Astrocyte (in vitro differentiated cells and primary cell): ENCODE results near the gene FGD4. TPM values are rescaled to one million over a fixed set of nuclear protein-coding genes. Genes with fewer than 3 reads are reported as not detected.

Source experiments
- DNase-seq: peaks from one replicate; pipeline ENCODE4 v3.0.0-alpha.2; 2010; ENCODE audit warnings: low read depth
- FAIRE-seq: peaks from 2 replicates; lab custom pipeline; 2011; peaks lifted over from hg19 to GRCh38; lab: Jason Lieb, UNC
- H2AFZ ChIP-seq: 2 replicates; pipeline ENCODE4 v1.6.0; 2012; ENCODE audit warnings: low read depth, low read length, inconsistent platforms
- H3K27ac ChIP-seq: 2 replicates; pipeline ENCODE4 v1.5.1; 2011; ENCODE audit warnings: low read depth, low read length, inconsistent platforms
- H3K27me3 ChIP-seq: 2 replicates; pipeline ENCODE4 v1.6.0; 2011; ENCODE audit warnings: low read length, inconsistent platforms; ENCODE audit not compliant: insufficient read depth
- H3K36me3 ChIP-seq: 2 replicates; pipeline ENCODE4 v1.5.1; 2011; ENCODE audit warnings: low read length, inconsistent platforms; ENCODE audit not compliant: insufficient read depth
- H3K4me1 ChIP-seq: 2 replicates; pipeline ENCODE4 v1.5.1; 2011; ENCODE audit warnings: low read length, inconsistent platforms; ENCODE audit not compliant: insufficient read depth
- H3K4me2 ChIP-seq: 2 replicates; pipeline ENCODE4 v1.6.0; 2012; ENCODE audit warnings: low read length, inconsistent platforms
- H3K4me3 ChIP-seq: 2 replicates; pipeline ENCODE4 v1.5.1; 2011; ENCODE audit warnings: low read depth, mild to moderate bottlenecking, low read length, inconsistent platforms; ENCODE audit not compliant: insufficient read depth
- H3K79me2 ChIP-seq: 2 replicates; pipeline ENCODE4 v1.6.0; 2012; ENCODE audit warnings: mild to moderate bottlenecking, low read length, inconsistent platforms; ENCODE audit not compliant: insufficient read depth
- H3K9ac ChIP-seq: 2 replicates; pipeline ENCODE4 v1.6.0; 2012; ENCODE audit warnings: mild to moderate bottlenecking, low read length, inconsistent platforms
- H3K9me3 ChIP-seq: 2 replicates; pipeline ENCODE4 v1.5.1; 2012; ENCODE audit warnings: low read depth, mild to moderate bottlenecking, low read length, inconsistent platforms; ENCODE audit not compliant: insufficient read depth
- H4K20me1 ChIP-seq: 2 replicates; pipeline ENCODE4 v1.6.0; 2012; ENCODE audit warnings: low read length, inconsistent platforms; ENCODE audit not compliant: insufficient read depth
- H3K27ac Mint-ChIP-seq: one replicate; pipeline ENCODE4 v1.8.0; 2021; ENCODE audit warnings: mild to moderate bottlenecking, mixed read lengths; ENCODE audit not compliant: unreplicated experiment
- H3K27me3 Mint-ChIP-seq: one replicate; pipeline ENCODE4 v1.8.0; 2021; ENCODE audit warnings: low read depth, mixed read lengths; ENCODE audit not compliant: unreplicated experiment
- H3K36me3 Mint-ChIP-seq: one replicate; pipeline ENCODE4 v1.8.0; 2021; ENCODE audit warnings: low read depth, mixed read lengths; ENCODE audit not compliant: unreplicated experiment
- H3K4me1 Mint-ChIP-seq: one replicate; pipeline ENCODE4 v1.8.0; 2021; ENCODE audit warnings: low read depth, mixed read lengths; ENCODE audit not compliant: unreplicated experiment
- H3K4me3 Mint-ChIP-seq: one replicate; pipeline ENCODE4 v1.8.0; 2021; ENCODE audit warnings: mild to moderate bottlenecking, moderate library complexity, mixed read lengths; ENCODE audit not compliant: unreplicated experiment
- H3K9me3 Mint-ChIP-seq: one replicate; pipeline ENCODE4 v1.8.0; 2021; ENCODE audit warnings: mild to moderate bottlenecking, mixed read lengths; ENCODE audit not compliant: unreplicated experiment
- CTCF ChIP-seq: IDR thresholded peaks from 2 replicates; pipeline ENCODE4 v1.5.1; 2011; ENCODE audit warnings: low read depth, mild to moderate bottlenecking, inconsistent platforms, low read length, moderate library complexity; ENCODE audit not compliant: insufficient read depth
- EZH2 ChIP-seq: IDR thresholded peaks from 2 replicates; pipeline ENCODE4 v1.6.1; 2012; ENCODE audit warnings: mild to moderate bottlenecking, low read length, inconsistent platforms; ENCODE audit not compliant: insufficient read depth
- total RNA-seq: library from RNA; stranded (reverse); gene quantifications from 2 replicates; pipeline ENCODE4 v1.2.1, GENCODE V29; 2021

The FGD4 gene
- total RNA-seq, 1 donor from 2014 or later: 18.7 TPM

DNA sequence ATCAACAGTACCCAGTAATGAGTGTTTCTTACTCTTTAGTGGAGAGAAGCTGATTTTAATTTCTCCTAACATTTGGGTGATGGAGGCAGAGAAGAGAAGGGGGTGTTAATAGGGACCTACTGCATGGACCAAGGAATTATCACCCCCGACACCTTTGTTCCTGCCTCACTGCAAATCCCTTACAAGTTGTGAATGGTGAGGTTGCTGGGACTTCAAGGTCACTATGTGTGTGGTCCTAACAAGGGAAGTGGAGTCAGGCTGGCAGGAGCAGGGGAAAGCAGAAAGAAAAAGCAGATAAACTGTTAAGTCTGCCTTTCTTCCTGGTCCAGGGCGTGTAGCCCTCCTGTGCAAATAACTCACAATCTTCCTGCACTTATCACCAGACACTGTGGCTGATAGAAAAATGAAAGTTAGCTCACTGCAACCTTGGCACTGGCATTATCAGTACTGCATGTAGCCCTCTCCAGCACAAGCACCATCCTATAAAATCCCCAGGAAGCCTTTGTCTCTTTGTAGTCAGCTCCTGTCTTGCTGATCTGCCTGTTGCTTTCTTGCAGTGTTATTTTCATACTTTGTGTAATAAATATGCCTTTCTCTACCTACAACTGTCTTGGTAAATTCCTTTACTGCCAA is 167.4 kb downstream of the FGD4 start:
- Histone ChIP-seq H3K4me3 (no peak overlapping the region), H3K36me3 (no peaks in the 10 kb centered on the region), H3K4me1 (peaks cover 35% of the 10 kb centered on the region), H3K27me3 (no peaks in the 10 kb centered on the region), H2AFZ (peak overlapping the region; percentile 12), H3K9me3 (no peaks in the 10 kb centered on the region), H4K20me1 (no peaks in the 10 kb centered on the region), H3K9ac (peak overlapping the region; percentile 28), H3K79me2 (peaks cover 31% of the 10 kb centered on the region), H3K4me2 (peak overlapping the region; percentile 47), H3K27ac (peak overlapping the region; percentile 62)
- no peaks in the 10 kb centered on the region for H3K27me3 Mint-ChIP-seq
- H3K4me1 Mint-ChIP-seq: peaks cover 33% of the 10 kb centered on the region
- H3K9me3 Mint-ChIP-seq: peaks cover 2% of the 10 kb centered on the region
- peak overlapping the region; percentile 88 for H3K27ac Mint-ChIP-seq
- H3K36me3 Mint-ChIP-seq: peaks cover 6% of the 10 kb centered on the region
- DNase-seq (peak; percentile 47), FAIRE-seq (no peak)
- H3K4me3 Mint-ChIP-seq: no peak overlapping the region
- TF ChIP-seq CTCF (no peak), EZH2 (no peak)

DNA sequence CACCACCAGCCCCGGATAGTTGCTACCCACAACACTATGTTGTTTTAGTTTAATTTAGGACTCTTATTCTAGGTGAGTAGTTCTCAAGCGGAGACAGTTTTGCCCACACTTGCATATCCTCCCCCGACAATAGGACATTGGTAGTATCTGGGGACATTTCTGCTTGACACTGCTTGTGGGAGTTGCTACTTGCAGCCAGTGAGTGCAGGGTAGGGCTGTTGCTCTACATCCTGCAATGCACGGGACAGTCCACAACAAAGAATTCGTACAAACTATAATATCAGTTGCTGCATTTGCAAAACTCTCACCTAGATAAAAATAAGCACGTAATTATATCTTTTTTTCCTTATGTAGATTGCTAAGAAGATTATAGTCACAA is 167.9 kb downstream of the FGD4 start:
- Histone ChIP-seq H3K4me1 (peaks cover 31% of the 10 kb centered on the region), H3K27me3 (no peaks in the 10 kb centered on the region), H3K27ac (peak overlapping the region; percentile 62), H3K4me3 (no peak overlapping the region), H3K9me3 (no peaks in the 10 kb centered on the region), H3K79me2 (peaks cover 32% of the 10 kb centered on the region), H2AFZ (no peak overlapping the region), H3K9ac (peak overlapping the region; percentile 28), H4K20me1 (no peaks in the 10 kb centered on the region), H3K36me3 (no peaks in the 10 kb centered on the region), H3K4me2 (peak overlapping the region; percentile 47)
- peaks cover 2% of the 10 kb centered on the region for H3K9me3 Mint-ChIP-seq
- H3K36me3 Mint-ChIP-seq: peaks cover 6% of the 10 kb centered on the region
- no peak for DNase-seq
- FAIRE-seq: no peak
- peak overlapping the region; percentile 88 for H3K27ac Mint-ChIP-seq
- H3K4me1 Mint-ChIP-seq: peaks cover 32% of the 10 kb centered on the region
- no peaks in the 10 kb centered on the region for H3K27me3 Mint-ChIP-seq
- TF ChIP-seq EZH2: no peak
- TF ChIP-seq CTCF: no peak
- no peak overlapping the region for H3K4me3 Mint-ChIP-seq

DNA sequence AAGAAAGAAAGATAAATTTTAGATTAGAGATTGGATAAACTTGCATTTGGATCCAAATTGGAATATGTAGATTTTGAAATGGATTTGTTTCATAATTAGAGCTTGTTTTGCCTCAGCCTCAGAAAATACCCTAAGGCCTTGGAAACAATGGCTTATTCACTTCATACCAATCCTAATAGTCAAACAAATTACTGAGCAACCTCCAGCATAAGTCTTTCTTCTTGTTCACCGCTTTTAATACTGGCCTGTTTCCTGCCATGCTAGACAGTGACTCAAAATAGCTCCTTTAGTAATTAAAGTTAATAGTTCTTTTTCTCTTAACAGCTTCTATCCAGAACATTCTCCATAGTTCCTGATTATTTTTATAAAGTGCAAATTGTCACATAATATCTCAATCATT is 168.9 kb downstream of the FGD4 start:
- no peak overlapping the region for H3K4me3 ChIP-seq
- H3K36me3 Mint-ChIP-seq: peaks cover 6% of the 10 kb centered on the region
- no peak for TF ChIP-seq EZH2
- TF ChIP-seq CTCF: no peak
- no peaks in the 10 kb centered on the region for H3K27me3 ChIP-seq
- H2AFZ ChIP-seq: no peak overlapping the region
- peak overlapping the region; percentile 88 for H3K27ac Mint-ChIP-seq
- peaks cover 2% of the 10 kb centered on the region for H3K9me3 Mint-ChIP-seq
- peak; percentile 74 for FAIRE-seq
- peak overlapping the region; percentile 8 for H3K9ac ChIP-seq
- peaks cover 33% of the 10 kb centered on the region for H3K79me2 ChIP-seq
- H3K36me3 ChIP-seq: no peaks in the 10 kb centered on the region
- no peaks in the 10 kb centered on the region for H4K20me1 ChIP-seq
- H3K4me1 ChIP-seq: peaks cover 31% of the 10 kb centered on the region
- peak; percentile 95 for DNase-seq
- H3K4me1 Mint-ChIP-seq: peaks cover 32% of the 10 kb centered on the region
- peak overlapping the region; percentile 27 for H3K4me2 ChIP-seq
- peak overlapping the region; percentile 62 for H3K27ac ChIP-seq
- H3K4me3 Mint-ChIP-seq: no peak overlapping the region
- no peaks in the 10 kb centered on the region for H3K27me3 Mint-ChIP-seq
- H3K9me3 ChIP-seq: no peaks in the 10 kb centered on the region
